Fibroblast of the conjunctiva (primary cell): ENCODE data around the gene KRT6A.

Experiments
- DNase-seq: peaks from one replicate; pipeline ENCODE4 v3.0.0-alpha.2; 2010; ENCODE audit warnings: low read depth

The KRT6A gene

DNA sequence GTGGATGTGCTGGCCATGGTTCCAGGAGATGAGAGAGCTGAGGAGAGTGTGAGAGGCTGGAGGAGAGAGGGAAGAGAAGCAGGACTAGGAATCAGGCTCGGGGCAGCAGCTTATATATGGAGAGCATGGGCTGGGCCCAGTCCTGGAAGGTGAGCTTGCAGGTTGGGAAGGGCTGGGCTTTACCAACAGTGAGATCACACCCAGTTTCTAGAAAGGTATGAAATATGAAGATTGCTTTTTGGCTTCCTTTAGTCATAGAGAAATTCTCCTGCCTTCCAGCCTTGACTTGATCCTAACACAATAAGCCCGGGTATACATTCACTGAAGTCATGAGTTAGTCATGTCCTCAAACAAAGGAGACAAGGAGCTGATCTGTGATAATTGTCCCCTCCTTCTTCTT lies at the start of gene KRT6A:
Gene KRT6A, minus strand, starts transcription at position 86 of the 400 bp plus-strand sequence. Its CDS starts 69 bp downstream, at position 17.
- DNase-seq = no peak

DNA sequence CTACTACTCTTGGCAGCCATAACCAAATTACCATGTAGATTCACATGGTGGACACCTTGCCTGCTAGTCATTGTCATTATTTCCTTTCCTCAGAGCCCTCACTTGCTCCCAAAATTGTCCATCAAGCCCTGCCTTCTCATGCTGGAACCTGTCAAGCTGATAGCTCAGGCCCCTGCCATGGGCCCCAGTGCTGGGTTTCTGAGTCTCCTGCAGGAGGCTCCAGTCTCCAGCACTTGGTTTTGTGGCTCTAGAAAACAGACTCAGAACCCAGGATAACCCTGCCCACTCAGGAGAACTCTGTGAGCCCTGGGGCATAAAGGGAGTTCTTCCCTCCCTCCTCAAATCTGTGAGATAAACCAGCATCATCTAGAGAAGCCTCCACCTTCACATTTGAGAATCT lies 49.1 kb upstream of the KRT6A start:
- DNase-seq = no peak

DNA sequence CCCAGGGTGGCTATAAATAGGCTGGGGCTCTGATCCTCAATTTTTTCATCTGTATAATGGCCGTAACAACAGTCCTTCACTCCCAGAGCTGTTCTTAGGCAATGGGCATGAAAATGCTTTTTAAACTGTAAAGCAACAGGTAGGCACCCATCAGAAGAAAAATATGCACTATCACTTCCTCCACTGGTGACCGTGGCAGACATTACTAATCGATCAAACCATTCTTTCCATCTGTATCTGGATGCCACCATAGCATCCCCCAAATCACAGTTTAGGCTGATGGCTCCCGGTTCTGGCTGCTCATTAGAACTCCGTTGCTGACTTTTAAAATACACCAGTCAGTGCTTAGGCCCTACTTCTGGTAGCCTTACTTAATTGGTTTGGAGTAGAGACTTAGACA lies 48.7 kb upstream of the KRT6A start:
- DNase-seq = no peak

DNA sequence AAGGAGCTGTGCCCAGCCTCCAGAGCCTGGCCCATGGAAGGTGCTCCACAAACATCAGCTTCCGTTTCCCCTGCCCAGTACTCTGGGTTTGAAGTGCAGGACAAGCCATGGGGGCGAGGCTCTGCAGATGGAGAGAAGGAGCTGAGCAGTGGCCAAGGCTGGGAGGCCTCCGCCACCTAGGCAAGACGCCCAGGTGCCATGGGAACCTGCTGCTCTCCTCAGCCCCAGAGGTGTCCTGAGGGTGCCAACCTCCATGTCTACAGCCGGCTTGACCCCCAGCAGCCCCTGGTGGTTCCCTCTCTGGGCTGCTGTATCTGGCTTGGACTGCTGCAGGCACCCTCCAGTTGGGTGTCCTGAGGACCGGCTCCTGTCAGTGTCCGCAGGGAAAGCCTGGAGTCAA lies 47.5 kb upstream of the KRT6A start:
- no peak for DNase-seq

DNA sequence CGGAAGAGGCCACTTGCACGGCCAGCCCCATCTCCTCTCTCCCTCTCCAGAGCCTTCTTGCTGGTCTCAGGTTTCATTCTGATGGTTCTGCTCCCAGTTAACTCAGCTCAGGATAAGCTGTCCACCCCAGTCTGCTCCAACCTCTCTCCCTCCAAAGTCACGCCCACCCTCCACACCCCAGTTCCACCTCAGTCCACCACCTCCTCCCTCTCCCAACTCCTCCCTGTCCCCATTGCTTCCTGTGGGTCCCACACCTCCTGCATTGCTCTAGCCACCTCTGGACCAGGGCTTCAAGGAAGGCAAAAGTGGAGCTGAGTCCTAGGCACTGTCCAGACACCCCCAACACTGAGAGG lies 46.7 kb upstream of the KRT6A start:
- DNase-seq = no peak

DNA sequence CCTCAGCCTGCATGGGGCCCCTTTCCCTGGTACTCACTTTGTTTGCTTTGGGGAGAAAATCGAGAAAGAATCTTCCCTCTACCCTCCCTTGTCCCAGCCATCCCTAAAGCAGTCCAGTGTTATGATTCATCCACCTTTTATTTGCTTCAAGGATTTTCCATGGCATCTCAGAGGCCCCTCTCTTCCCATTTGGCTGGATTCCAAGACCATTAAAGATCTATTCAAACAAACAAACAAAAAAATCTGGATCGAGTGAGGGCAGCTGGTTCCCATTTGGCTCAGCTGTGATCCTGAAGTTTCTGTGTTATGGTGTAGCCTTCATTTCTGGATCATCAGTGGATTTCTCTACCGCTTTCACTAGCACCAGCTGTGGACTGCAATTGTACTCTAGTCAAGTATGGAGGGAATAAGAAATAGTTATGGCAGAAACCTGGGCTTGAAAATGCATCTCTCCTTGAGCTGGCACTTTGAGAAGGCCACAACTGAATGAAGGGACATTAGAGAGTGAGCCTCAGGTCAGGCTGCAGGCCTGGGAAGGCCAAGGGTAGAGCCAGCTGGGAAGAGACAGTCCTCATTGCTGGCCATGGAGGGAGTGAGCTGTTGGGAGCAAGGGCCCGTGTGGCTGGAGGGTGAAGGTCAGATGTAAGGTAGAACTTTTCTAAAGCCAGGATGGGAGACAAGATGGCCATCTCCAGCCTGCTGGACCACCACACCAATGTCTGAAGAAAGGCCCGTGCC lies 46.2 kb upstream of the KRT6A start:
- peak; percentile 13 for DNase-seq

DNA sequence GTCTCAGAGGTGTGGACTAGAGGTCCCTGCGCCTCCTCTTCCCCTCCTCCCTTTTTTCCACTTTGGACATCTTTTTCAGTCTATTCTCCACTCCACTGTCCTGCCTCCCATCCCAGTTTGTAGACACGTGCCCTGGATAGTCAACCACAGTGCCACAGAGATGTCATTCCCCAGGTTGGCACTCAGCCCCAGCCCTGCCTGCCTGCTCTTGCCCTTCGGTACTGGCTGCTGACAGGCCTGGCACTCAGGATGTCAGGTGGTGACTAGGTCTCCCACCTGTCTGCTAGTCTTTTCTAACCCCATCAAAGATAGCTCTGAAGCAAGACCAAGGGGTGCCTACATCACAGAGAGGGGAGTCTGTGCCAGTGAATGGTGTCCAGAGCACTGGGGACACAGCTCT lies 44.0 kb upstream of the KRT6A start:
- DNase-seq = no peak

DNA sequence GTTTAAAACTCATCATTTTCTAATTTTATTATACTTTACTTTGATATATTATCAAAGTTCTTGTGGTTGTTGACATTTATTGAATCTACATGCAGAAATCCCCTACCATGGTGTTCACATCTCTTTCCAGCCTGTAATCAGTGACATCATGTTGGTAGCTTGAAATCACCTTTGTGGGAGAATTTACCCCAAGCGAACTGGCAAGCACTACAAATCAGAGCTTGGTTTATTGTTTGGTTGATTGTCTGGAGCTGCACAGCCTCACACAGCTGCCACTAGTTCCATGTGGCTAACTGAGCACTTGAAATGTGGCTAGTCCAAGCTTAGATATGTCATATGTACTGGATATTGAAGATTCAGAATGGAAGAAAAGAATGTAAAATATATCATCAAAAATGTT lies 42.5 kb upstream of the KRT6A start:
- DNase-seq = no peak

DNA sequence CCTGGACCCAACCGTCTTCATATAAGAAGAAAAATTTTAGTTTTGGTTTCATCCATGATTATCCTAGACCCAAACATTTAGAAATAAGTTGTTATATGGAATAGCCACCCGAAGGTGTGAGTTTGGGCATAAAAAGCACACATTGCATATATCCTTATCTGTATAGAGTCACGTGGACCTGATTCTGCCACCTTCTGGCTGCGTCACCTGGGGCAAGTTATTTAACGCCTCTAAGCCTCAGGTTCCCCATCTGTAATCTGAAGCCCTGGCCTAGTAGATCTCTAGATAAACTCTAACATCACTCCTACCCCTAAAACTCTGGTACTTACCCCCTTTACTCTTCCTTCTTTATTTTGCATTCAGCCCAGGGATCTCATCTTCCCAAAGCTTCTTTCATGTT lies 41.4 kb upstream of the KRT6A start:
- DNase-seq = no peak

DNA sequence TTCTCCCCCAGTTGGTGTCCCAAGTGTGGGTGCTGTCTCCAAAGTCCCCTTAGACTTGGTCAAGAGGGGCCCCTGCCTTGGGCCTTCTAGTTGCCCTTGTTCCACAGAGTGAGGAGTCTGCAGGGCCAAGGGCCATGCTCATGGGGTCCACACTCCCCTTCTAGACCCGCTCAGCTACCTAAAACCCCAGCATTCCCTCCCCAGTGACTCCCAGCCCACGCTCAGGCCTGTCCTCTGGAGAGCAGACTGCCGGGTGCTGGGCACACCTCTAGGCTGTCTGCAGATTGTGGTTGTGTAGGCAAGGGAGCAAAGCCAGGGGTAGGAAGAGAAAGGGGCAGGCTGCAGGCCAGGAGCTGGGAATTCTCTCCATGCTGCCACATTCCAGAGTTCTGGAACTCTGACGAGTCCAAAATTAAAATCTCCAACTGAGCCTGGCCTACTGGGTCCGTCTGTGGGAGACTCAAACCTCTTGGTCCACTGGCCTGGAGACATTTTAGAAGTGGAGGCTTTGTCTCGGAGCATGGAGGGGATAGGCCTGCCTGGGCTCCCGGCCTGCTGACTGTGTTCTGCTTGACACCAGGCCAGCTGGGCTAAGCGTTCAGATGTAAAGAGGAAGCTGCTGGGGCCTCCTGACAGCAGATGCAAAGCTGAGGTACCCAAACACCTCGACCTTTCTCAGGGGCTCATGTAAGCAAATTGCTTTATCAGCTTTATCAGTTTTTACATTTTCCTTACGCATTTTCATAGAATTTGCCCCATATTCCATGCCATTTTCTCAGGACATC lies 40.8 kb upstream of the KRT6A start:
- DNase-seq = no peak

DNA sequence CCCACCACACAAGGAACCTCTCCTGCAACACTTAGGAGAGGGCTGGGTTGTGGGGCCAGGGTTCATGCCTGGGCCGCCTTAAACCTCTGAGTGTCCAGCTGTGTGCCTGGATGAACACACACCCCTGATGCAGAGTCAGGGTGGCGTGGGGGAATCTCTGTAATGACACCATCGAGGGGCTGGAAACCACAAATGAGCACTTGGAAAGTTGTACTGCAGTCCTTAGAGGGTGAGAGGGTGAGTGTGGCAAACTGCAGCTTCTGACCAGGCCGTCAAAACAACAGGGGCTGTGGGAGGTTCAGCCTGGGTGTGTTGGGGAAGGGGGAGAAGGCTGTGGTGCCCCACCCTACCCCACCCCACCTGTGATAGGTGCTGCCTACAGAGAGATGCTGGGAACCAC lies 39.6 kb upstream of the KRT6A start:
- DNase-seq = no peak

DNA sequence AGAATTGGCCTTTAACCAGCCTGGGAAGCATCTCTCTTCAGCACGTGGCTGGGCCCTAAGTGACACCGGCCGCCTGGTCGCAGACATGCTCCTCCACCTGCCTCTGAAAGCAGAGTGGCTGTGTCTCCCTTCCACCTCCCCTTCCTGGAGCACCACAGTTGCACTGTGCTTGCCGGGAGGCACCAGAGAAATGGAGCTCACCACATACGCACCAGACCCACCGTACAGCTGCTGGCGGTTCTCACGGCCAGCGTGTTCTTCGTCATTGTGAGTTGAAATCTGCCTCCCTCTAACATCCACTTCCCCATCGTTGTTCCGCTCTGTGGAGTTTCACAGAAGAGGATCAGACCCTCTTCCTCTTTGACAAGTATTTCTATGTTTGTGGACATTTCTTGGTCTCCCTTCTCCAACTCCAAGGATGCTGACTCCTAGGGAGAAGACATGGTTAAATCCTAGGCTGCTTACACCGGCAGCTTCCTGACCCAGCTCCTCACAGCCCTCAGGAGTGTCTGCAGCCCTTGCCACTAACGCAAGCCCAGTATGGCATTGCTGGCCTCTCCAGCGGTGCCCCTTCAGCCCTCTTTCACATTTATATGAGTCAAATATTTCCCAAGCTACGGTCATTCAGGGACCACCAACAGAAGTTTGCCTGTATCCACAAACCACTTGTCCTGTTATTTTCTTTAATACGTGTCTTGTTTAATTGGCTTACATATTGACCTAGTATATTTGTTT lies 38.7 kb upstream of the KRT6A start:
- DNase-seq = no peak

DNA sequence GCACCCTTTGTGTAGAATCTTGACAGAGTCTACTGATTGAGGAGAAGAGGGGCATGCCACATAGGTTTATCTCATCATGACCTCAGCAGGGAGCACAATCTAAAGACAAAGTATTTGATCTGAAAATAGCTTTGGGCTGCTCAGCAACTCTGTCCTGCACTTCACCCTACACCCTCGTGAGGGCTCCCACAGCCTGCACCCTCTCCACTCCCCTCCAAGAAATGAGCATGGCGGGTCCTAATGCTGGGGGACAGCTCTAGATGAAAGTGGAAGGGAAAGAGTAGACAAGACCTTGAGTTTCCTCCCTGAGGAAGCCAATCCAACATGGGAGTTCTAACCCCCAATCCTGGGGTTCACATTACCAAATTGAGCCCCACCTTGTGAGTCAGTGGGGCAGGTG lies 37.8 kb upstream of the KRT6A start:
- no peak for DNase-seq

DNA sequence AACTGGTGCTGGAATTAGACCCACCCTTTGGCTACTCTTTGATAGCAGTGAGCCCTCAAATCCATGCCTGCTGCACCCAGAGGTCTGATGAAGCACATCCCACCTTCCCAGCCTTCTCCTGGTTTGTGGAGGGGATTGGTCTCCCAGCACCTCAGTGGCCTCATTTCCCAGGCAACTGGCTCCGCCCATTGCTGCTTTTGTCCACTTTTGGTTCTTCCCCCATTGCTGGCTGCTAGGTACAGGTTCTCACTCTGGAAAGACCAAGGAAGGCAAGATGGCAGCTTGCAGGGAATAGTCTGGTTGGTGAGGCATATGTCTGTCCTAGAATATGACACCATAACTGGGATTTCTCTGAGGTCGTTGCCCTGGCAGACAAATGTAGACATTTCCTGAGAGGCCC lies 37.3 kb upstream of the KRT6A start:
- no peak for DNase-seq

DNA sequence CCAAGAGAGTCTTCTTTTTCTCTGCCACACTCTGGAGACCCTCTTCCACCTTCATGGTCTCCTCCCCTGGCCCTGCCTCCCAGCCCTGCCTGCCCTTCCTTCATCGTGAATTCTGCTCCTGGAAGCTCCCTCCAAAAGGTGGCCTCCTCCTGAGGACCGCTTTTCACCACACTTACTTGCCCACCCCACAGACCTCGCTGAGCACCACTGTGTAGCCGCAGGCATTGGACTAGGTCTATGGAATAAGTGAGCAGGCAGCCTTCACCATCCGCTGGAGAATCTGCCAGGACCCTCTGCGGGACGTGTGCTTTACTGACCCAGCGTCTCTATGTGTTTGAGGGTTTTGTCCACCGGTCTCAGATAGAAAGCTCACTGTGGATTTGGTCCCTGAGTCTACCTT lies 36.8 kb upstream of the KRT6A start:
- DNase-seq = no peak

DNA sequence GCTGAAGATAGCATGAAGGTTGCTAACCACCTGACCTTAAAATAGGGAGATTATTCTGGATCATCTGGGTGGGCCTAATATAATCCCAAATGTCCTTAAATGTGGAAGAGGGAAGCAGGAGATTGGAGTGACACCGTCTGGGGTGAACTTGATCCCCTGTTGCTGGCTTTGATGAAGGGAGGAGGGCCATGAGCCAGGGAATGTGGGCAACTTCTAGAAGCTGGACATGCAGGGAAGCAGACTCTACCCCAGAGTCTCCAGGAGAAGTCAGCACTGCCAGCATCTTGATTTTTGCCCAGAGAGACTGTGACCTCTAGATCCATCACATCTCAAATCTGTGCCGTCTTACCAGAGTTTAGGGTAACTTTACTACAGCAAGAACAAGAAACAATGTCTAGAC lies 36.4 kb upstream of the KRT6A start:
- no peak for DNase-seq

DNA sequence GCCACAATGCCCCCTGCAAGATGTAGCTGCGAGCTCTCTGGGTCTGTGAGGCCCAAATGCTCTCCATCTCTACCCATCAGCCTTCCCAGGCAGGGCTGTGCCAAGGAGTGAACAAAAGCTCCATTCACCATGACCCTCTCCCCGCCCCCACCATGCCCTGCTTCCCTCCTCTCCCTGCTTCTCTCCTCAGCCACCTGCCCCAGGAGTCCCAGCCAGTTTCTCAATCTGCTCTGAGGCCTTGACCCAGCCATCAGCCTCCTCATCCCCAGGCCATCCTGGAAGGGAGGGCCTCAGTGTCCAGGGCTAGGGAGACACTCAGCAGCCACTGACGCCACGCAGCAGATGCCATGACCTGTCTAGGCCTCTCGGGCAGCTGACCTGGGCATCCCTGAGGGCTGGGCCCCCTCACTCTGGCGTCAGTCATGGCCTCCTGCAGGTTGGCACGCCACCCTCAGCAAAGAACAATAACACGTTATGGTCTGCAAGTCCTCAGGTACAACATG lies 35.6 kb upstream of the KRT6A start:
- no peak for DNase-seq

DNA sequence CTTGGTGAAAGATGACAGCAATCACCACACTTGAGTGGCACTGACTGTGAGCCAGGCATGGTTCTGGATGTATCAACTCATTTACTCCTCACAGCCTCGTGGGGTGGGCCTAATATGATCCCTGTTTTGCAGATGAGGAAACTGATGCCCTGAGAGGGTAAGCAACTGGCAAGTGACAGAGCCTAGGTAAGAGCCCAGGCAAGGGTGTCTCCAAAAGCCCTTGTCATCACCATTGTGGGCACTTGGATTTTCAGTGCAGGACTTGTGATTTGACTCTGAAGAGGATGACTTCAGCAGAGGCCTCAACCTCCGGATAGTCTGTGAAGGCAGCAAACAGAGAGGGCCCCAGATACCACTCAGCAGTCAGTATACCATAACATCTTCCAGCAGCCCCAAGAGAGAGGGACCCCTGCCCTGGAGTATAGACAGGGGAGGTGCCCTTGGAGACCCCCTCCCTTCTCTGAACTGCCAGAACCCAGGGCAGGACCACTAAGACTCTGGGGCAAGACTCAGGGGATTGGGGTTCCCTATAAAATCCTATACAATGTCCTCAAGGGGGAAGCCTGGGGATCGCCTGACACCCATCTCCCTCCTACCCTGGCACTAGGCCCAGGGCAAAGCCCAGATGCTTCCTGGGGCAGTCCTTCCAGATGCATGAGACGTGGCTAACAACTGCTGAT lies 34.2 kb upstream of the KRT6A start:
- DNase-seq = no peak

DNA sequence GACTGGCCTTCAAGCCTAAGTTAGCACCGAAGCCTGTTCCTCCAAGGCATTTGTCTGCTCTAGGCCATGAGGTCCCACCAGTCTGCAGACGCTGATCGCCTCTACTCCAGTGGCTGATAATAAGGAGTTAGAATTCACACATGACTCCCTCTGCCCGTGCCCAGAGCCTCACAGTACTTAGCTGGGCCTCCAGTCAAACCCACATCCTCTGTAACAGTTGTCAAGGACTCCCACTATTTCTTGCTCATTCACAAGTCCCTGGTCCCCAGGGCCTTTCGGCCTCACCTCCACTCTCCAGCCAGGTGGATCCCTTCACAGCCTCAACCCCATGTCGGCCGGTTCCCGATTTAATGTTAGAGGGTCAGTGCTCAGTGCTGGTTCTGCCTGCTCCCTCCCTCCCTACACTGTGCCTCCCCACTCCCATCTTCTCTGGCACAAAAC lies 33.5 kb upstream of the KRT6A start:
- DNase-seq = no peak

DNA sequence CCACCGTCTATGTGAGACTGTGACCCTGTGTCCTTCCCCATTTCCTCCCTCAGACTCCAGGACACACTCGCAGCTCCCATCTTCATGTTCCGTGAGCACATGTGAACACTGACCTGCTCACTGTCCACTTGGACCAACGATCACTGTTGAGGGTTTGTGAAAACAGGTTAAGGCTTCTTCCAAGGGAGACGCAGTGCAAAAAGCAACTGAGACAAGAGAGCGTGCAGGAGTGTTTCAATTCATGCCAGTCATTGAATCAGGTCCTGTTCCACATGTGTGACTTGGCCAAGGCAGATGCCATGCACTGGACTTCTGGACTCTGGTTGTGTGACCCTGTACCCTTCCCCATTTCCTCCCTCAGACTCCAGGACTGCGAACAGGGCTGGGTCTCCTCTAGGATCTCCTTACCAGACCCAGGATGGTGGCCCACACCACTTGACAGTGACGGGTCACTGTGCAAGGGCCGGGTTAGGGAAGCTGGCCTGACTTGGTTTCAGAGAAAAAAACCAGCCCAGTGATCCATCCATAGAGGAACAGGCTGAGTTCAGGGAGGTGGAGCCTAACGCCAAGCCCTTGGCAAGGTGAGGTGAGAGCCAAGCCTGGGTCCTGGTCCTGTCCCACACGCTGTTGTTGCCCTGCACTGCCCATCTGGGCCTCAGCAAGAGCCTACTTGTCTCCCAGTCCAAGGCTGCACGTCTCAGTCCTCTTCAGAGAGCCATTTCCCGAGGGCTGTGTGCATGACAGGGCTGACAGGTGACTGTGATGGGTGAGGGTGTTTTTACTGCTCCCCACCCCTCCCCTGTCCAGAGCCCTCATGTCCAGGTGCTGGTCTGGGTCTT lies 32.8 kb upstream of the KRT6A start:
- no peak for DNase-seq

DNA sequence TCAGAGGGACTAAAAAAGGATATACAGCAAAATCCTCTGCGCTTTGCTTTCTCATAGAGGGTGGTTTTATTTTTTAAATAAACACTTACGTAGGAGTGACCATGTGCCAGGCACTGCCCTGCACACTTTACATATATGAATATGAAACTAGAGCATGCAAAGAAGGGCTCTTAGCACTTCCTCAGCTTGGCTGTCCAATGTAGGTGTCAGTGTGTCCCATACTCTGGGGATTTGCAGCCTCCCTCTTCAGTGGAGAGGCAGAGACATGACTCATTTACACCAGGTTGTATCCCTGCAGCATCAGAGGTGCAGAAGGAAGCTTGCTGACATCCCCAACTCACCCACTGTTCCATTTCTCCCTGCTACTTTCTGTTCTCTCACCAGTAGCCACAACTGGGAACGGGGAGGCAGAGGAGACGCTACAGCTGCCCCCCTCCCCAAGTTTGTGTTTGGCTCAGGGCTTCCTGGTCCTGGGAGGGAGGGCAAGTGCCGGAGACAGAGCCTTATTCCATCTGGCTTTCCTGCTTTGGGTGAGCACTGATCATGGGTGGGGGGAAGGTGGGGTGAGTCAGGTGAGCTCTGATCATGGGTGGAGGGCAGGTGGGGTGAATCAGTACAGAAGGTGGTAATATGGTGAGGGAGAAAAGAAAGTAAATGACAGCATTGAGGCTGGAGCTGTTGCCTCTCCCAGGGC lies 32.0 kb upstream of the KRT6A start:
- no peak for DNase-seq
